Measurements from ENCODE around the gene ART1.

Gene ART1

DNA sequence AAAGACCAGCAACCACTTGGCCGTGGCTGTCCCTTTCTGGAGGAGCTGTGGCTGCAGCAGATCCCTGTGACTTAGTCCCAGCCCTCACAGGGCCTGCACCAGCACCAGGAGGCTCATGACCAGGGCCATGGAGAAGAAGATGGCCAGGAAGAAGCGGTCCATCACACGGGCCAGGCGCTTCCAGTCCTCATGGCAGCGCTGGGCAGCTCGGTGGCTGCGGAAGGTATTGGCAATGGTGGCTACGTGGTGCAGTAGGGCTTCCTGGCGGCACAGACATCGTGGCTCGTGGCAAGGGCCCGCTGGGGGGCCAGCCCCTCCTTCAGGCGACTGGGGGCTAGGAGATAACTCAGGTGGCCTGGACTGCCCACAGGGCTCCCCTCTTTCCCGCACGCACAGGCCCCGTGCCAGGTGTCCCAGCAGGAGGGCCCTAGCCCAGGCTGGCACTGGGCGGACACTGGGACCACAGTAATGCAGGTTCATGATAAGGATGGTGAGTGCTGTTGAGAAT, 21.1 kb downstream of the ART1 start:
- DNase-seq: no peak

DNA sequence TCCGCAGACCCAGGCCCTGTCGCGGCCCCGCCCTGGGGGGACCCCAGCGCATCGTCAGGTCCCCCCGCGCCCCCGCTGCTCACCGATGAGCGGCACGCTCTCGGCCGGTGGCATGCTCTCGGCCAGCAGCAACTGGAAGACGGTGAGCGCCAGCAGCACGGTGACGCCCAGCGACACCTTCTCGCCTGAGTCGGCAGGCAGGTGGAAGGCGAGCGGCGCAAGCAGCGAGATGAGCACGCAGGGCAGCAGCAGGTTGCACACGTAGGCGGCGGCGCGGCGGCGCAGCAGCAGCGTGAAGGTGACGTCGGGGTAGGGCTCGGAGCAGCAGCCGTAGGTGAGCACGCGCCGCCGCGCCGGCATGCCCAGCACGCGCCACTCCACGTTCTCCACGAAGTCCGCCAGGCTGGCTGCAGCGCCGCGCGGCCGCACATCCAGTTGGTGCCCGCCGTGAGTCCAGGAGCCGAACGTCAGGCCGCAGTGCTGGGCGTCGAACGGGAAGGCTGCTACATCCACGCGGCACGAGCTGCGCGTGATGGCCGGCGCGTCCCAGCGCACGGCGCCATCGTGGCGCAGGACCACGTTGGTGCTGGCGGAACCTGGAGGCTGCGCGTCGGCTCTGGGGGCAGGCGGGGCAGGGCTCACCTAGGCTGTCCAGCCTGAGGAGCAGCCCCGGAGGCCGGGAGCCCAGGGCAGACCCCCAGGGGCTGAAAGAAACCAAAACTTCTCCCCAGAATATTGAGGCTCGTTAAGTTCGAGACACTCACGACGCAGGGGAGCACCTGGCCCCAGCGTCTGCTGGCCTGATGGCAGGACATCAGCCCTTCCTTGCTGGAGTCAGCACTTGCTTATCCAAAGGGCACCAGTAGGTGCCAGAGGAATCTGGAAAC, 22.5 kb downstream of the ART1 start:
- no peak for DNase-seq

DNA sequence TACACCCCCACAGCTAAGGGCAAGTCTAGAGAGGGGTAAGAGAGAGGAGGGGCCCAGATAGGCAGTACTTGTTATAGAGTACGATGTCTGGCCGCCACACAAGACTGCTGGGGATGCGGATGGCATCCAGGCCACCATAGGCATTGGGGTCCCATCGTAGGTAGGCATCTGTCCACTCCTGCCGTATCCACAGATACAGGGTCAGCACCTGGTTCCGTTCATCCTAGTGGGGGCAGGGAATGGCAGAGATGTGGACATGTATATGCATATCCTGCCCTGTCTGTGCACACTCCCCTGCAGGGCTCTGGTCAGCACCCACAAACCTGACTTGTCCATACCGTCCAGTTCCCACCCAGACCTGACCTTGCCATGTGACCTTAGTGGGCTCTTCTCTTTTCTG, 24.2 kb downstream of the ART1 start:
- no peak for DNase-seq

DNA sequence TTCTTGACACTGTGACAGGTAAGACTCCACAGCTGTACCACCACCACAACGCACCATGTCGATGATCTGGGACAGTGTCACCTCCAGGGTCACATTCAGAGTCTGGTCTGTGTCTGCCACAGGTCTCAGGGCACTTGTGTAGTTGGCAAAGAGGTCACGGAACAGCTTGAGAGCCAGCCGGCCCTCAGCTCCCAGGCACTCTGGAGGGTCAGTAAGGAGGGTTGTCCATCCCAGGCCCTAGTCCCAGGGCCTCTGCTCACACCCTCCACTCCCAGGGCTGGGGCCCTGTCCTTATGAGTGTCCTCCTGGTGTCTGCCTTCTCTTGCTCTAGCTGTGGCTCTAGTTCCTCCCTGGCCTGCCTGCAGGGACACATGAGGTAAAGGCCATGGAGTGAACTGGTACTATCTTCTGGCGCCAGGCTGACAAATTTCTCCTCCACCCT, 24.8 kb downstream of the ART1 start:
- no peak for DNase-seq

DNA sequence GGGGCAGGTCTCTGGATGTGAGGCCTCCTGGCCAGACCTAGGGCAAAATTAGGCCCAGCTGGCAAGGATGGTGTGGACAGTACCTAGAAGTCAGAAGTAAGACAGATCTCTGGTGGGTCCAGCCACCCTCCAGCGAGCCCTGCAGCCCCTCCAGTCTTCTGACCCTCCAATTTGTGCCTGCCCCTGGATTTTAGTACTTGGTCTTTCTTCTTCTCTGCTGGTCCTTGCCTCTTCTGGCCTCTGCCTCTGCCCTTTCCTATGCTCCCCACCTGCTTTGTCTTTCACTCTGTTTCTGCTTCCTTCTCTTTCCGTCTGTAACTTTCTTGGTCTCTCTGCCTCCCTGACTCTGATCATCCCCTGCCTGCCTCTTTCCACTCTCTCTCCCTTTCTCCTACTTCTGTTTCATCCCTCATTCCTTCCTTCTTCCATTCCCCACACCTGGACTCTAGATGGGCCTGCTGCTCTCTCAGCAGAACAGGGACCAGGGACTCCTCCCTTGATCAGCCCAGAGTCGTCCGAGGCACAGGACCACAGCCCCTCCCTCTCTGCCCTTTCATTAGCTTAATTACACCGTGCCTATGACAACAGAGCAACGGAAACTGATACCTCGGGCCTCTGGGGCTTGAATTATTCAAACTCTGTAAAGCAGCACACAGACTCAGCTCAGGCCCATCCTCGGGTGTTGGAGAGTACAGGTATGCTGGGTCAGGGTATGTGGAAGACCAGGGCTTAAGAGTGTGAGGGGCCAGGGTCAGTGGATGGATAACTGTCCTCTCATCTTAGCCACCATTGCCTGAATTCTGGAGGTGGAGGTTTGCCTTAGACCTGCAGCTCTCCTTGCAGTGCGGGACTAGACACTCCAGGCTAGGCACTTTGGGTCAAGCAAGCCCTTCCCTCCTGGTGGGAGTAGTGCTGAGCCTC, 26.7 kb downstream of the ART1 start, which contains the start of gene CHRNA10:
CHRNA10 (minus strand) TSS at position 51 of the 921 bp plus-strand sequence. CDS start 72 bp downstream, outside the sequence.
- no peak for DNase-seq

- no peak for DNase-seq
Measured at GRCh38 chr11:3674189-3674588, 29.3 kb downstream of the ART1 start.

- no peak for DNase-seq
Measured at GRCh38 chr11:3675971-3676370, 31.0 kb downstream of the ART1 start.

DNA sequence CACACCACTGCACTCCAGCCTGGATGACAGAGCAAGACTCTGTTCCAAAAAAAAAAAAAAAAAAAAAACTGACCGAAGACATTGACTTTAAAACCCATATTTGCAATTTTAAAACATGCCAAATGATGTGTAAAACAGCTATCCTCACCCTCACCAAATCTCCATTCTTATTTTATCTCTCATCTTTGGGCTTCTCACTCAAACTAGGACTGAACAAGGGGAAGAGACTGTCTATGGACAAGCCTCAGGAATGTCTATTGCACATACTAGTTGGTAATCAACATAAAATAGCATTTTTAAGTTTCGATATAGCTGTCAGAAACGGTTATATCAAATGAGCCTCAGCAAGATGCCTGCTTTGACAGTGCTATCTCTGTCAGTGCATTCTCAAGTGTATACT, 34.1 kb downstream of the ART1 start:
- no peak for DNase-seq

DNA sequence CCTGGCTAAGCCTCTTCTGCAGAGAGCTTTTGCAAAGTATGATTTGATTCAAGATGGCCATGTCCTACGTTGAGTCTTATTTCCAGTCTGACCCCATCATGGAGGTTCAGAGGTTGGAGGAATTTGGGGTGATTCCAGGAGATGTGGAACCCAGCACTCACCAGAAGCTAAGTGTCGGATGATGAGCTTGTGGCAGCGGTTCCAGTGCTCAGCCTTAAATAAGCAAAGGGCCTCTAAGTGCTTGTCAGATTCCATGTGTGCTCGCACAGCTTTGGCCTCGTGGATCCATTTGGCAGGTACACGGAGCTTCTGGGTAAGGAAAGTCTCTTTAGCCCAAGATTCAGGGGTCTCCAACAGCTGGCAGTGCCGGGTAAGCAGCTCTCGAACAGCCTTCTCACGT, 38.1 kb downstream of the ART1 start:
- peak in 1 of 2 experiments; percentile 13 for DNase-seq

DNA sequence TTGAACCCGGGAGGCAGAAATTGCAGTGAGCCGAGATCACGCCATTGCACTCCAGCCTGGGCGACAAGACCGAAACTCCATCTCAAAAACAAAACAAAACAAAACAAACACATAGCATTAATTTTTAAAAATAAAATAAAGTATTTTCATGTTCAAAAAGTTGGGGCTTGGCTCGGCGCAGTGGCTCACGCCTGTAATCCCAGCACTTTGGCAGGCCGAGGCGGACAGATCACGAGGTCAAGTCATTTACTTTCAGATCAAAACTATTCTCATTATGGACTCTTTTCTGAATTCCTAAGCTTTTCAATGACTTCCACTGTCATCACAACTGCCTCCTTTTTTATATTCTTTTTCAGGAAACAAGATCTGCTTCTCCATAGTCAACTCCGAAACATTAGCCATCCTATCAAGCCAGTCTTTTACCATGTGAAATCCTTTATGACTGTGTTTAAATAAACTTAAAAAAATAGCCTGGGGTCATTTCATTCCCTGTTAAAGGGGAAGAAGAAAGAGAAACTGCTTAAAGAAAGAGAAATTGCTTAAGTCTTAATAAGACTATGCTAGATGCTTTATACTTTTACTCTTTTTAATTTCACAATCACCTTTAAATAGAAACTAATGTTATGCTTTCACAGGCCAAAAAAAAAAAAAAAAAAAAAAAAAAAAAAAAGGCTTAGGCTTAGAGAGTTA, 39.3 kb downstream of the ART1 start:
- no peak for DNase-seq

DNA sequence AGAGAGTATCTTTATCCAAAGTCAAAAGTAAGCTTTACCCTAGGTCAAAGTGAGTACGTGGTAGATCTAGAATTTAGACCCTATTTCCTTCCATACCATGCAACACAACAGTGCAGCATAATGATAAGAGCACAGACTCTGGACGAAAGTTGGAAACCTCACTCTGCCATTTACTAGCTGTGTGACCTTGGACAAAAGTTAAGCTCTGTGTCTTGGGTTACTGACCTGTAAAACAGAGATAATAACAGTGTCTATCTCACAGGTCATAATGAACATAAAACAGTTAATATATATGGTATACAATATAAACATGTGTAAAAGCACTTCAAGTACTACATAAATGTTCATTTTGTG, 39.9 kb downstream of the ART1 start:
- DNase-seq: no peak

DNA sequence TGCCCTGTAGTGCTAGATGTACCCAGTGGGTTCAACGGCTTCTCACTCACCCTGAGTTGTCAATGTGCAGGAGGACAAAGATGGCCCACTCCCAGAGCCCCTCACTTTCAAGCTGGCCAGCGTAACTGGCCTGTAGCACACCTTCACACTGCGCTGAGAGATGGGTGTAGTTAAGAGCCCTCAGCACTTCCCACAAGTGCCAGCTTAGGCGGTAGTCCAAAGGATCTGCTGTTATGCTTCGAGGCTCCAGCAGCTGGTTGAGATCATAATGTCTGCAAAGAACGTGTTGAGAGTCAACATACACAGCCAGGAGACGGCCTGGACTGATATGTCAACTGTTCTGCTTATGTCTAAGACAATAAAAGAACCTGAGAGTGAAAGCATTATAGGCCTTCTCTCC, 41.0 kb downstream of the ART1 start:
- no peak for DNase-seq

GRCh38 chr11:3686751-3687150, 41.8 kb downstream of the ART1 start:
- no peak for DNase-seq

- no peak for DNase-seq
Measured at GRCh38 chr11:3700410-3700809, 55.5 kb downstream of the ART1 start.

DNA sequence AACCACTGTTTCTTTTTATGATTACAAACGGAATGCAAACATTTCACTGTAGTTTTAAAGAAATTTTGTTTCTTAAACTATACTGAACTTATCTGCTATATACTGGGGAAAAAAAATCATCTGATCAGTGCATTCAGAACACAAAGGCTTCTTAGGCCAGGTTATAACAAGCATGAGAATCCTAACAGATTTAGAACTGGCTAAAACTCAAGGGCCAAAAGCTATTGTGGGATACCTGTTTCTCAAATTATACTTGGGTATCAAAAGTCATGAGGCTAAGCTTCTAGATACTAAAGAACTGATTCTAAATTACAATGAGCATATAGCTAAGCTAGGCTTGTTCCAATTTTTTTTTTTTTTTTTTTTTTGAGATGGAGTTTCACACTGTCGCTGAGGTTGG, 56.0 kb downstream of the ART1 start:
- no peak for DNase-seq

DNA sequence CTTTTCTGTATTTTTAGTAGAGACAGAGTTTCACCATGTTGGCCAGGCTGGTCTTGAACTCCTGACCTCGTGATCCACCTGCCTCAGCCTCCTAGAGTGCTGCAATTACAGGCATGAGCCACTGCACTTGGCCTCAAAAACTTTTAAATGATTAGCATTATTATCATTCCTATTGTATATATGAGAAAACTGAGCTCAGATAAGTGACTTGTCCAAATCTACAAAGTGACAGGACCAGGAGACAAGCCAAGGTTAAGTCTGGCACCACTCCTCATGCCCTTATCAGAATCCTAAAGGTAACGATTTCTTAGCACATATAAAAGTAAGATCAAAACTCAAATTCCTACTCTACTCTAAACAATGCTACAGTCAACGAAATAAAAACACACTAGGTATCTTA, 58.5 kb downstream of the ART1 start:
- no peak for DNase-seq

GRCh38 chr11:3707176-3707575, 62.2 kb downstream of the ART1 start:
- no peak for DNase-seq

DNA sequence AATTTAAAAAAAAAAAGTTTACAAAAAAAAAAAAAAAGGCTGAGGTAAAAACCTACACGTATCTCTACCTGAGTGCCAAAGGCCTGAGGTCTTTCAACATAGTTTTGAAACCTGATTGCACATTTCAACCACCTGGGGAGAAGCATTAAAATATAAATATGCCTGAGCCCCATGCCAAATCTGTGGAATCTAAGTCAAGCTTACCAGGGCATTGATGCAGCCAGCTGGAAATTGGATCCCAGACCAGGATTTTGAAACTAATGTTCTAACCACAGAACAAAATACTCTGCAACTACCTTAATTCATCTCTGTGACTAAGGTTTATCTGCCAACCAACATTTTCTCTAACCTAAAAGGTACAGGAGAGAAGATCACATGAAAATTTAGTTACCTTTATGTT, 65.0 kb downstream of the ART1 start:
- no peak for DNase-seq

DNA sequence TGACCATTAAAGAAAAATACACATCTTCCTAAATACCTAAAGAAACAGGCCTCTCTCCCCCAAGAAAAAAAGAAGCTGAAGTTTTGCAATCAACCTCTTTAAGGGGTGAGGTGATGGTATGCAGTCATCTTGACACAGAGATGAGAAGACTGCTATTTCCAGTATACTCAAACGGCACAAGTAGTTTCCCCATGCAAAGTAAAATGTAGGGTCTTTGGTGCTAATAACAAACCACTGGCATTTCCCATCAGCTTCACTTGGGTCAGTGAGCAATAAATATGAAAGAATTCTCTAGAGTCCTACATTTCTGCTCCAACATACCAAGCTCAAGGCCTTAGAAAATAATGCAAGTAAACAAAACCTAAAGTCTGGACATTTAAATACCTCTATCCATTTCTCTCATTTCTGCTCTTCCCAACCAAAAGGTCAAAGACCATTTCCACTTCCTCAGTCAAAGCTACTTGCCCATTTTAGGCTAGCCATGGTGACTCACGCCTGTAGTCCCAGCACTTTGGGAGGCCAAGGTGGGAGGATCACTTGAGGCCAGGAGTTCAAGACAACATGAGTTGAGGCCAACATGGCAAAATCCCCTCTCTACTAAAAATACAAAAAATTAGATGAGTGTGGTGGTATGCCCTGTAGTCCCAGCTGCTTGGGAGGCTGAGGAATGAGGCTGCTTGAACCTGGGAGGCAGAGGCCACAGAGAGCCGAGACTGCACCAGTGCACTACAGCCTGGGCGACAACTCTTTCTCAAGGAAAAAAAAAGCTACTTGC, 65.7 kb downstream of the ART1 start:
- no peak for DNase-seq

- DNase-seq: no peak
Measured at GRCh38 chr11:3712274-3712673, 67.3 kb downstream of the ART1 start.

Measured in activated T-cell treated with anti-CD3 and anti-CD28 coated beads, Interleukin-2, amount 50 U/mL, for 48 hours (primary cell).